Spleen (tissue), 11 donors: ENCODE results near the gene NR1H3. TPM values are rescaled to one million over a fixed set of nuclear protein-coding genes. Genes with fewer than 3 reads are reported as not detected.

Source experiments
- DNase-seq: peaks from one replicate; pipeline ENCODE4 v3.0.0-alpha.2; 2020
- H3K27ac ChIP-seq, 8 donors: fragments of 200-600 bp; sonication (generic) in 7 of 8; 1 replicate in 4 of 8; 2 replicates in 4 of 8; pipeline versions ENCODE4 v1.5.0 to v1.8.0; 2016 to 2021; ENCODE audit warnings: inconsistent platforms in 4 of 8, mild to moderate bottlenecking in 4 of 8, moderate library complexity in 1 of 8
- H3K27me3 ChIP-seq, 7 donors: fragments of 200-600 bp; sonication (generic) in 6 of 7; replicated peaks in 1 of 7; 1 replicate in 4 of 7; 2 replicates in 3 of 7; pipeline versions ENCODE4 v1.5.0 to v1.8.0; 2016 to 2021; ENCODE audit warnings: inconsistent platforms in 3 of 7, mild to moderate bottlenecking in 1 of 7
- H3K36me3 ChIP-seq, 6 donors: fragments of 200-600 bp; sonication (generic) in 5 of 6; 1 replicate in 4 of 6; 2 replicates in 2 of 6; pipeline versions ENCODE4 v1.5.0 to v1.8.0; 2016 to 2021; ENCODE audit warnings: inconsistent platforms in 2 of 6
- H3K4me1 ChIP-seq, 6 donors: fragments of 200-600 bp; sonication (generic) in 5 of 6; 1 replicate in 3 of 6; 2 replicates in 3 of 6; pipeline versions ENCODE4 v1.5.0 to v1.8.0; 2016 to 2021; ENCODE audit warnings: inconsistent platforms in 3 of 6
- H3K4me3 ChIP-seq, 8 donors: fragments of 200-600 bp; sonication (generic) in 7 of 8; 1 replicate in 4 of 8; 2 replicates in 4 of 8; pipeline versions ENCODE4 v1.5.0 to v1.8.0; 2016 to 2021; ENCODE audit warnings: inconsistent platforms in 4 of 8, mild to moderate bottlenecking in 4 of 8, moderate library complexity in 2 of 8
- H3K9me3 ChIP-seq, 8 donors: fragments of 200-600 bp; sonication (generic) in 7 of 8; 1 replicate in 4 of 8; 2 replicates in 4 of 8; pipeline versions ENCODE4 v1.5.0 to v1.8.0; 2016 to 2021; ENCODE audit warnings: inconsistent platforms in 4 of 8
- CTCF ChIP-seq, 11 experiments: fragments of 200-600 bp in 7 of 11; fragments of 450-650 bp in 4 of 11; sonication (generic) in 4 of 11; IDR thresholded peaks in 8 of 11; conservative IDR thresholded peaks in 3 of 11; 1 replicate in 7 of 11; 2 replicates in 4 of 11; pipeline versions ENCODE4 v1.4.0 to v1.8.0; 2016 to 2021; ENCODE audit warnings: antibody characterized with exemption in 11 of 11, inconsistent platforms in 4 of 11, mild to moderate bottlenecking in 1 of 11
- POLR2A ChIP-seq, 3 donors: fragments of 450-650 bp; IDR thresholded peaks; one replicate each; pipeline ENCODE4 v1.5.1; 2017; ENCODE audit warnings: antibody characterized with exemption in 3 of 3, mild to moderate bottlenecking in 1 of 3
- POLR2AphosphoS5 ChIP-seq, 3 donors: sonication (generic); formaldehyde crosslinking; IDR thresholded peaks; one replicate each; pipeline ENCODE4 v1.5.1; 2017; ENCODE audit warnings: antibody characterized with exemption in 3 of 3
- WGBS, 5 donors: extraction: QIAGEN DNeasy Blood & Tissue Kit in 3 of 5; methylation state at CpG; one replicate each; pipeline versions ENCODE4 v1.1.5 to v1.1.7; 2013 to 2018; 5-methylcytosine and 5-hydroxymethylcytosine counted together
- intact Hi-C: fragments of 100-400 bp; cut with DNase I; formaldehyde crosslinking; loops from one replicate; pipeline ENCODE4 v1.15.0; 2023; ENCODE audit warnings: low total_unique reads
- polyA plus RNA-seq, 3 donors: library from polyadenylated mRNA; stranded (reverse); fragments of 200-250 nt; gene quantifications; one replicate each; pipeline ENCODE4 v1.2.1, GENCODE V29; 2013
- total RNA-seq, 7 donors: library from RNA; depleted of rRNA in 3 of 7; stranded (reverse); fragments of >200 nt in 3 of 7; fragmentation: NEBNext Ultra II Directional in 4 of 7; extraction: Animal tissue kit (Norgen Biotek cat#: 25700) in 4 of 7; gene quantifications; one replicate each; pipeline versions ENCODE4 v1.1.0 to v1.2.1, GENCODE V29; 2016 to 2021
- donor health status: healthy with polysubstance abuse.
- donor health status: DM: no; HTN: no; CAD: no; lungs with moderate emphysema.
- donor health status: DM: no; HTN: no; CAD: no.
- donor health status: Bipolar disorder and iron deficiency.
- donor health status: healthy.
- donor health status: DM: no; HTN: no; CAD: no.
- donor health status: DM: yes; HTN: yes; CAD: no.

The NR1H3 gene
- total and polyA plus RNA-seq, 10 donors, result 59.1 to 227 (median 123) TPM

- intact Hi-C loops, result no loop called here
- TF ChIP-seq POLR2A (IDR thresholded peaks at IDR 0.05), result peak in 1 of 3 donors; percentile 60
- peak in 1 of 11 experiments; percentile 11 for TF ChIP-seq CTCF (IDR thresholded peaks at IDR 0.05 in 8 of 11, conservative IDR thresholded peaks at IDR 0.05 in 3 of 11)
- peak; percentile 90 to 93 (median 91) for TF ChIP-seq POLR2AphosphoS5 (IDR thresholded peaks at IDR 0.05)
- no peaks in the 10 kb centered on the region for H3K9me3 ChIP-seq
- peak; percentile 97 for DNase-seq
- H3K4me1 ChIP-seq, result peaks cover 14 to 53% (median 41%) of the 10 kb centered on the region in 6 donors
- H3K27me3 ChIP-seq, result no peaks in the 10 kb centered on the region
- peak overlapping the region; percentile 58 to 98 (median 69) for H3K4me3 ChIP-seq
- H3K27ac ChIP-seq, result peak overlapping the region; percentile 82 to 95 (median 92)
- peaks cover 0 to 27% (median under 1%) of the 10 kb centered on the region in 6 donors for H3K36me3 ChIP-seq
- 5 to 9% (median 8%) methylated on average over 20 of the region's 20 CpGs for WGBS, 5 donors
Observed at GRCh38 chr11:47213950-47214565, 43.7 kb upstream of the NR1H3 start.

GRCh38 chr11:47215366-47215910 is 42.4 kb upstream of the NR1H3 start:
- WGBS, 5 donors, result 2 to 9% (median 4%) methylated on average over 10 to 15 of the region's 15 CpGs
- TF ChIP-seq POLR2A (IDR thresholded peaks at IDR 0.05), result no peak
- TF ChIP-seq POLR2AphosphoS5 (IDR thresholded peaks at IDR 0.05), result no peak
- TF ChIP-seq CTCF (IDR thresholded peaks at IDR 0.05 in 8 of 11, conservative IDR thresholded peaks at IDR 0.05 in 3 of 11), result no peak
- peaks cover 19 to 67% (median 45%) of the 10 kb centered on the region in 6 donors for H3K4me1 ChIP-seq
- DNase-seq, result no peak
- H3K27ac ChIP-seq, result peak overlapping the region; percentile 58 to 95 (median 92)
- H3K9me3 ChIP-seq, result no peaks in the 10 kb centered on the region
- peaks cover 0 to 41% (median 7%) of the 10 kb centered on the region in 6 donors for H3K36me3 ChIP-seq
- intact Hi-C loops, result no loop called here
- H3K4me3 ChIP-seq, result peak overlapping the region; percentile 58 to 98 (median 69)
- H3K27me3 ChIP-seq, result no peaks in the 10 kb centered on the region

- DNase-seq, result no peak
- WGBS, 5 donors, result 13 to 19% (median 17%) methylated on average over 12 of the region's 12 CpGs
- H3K4me3 ChIP-seq, result peak overlapping the region; percentile 58 to 98 (median 69)
- H3K27ac ChIP-seq, result peak overlapping the region; percentile 36 to 95 (median 92)
- peaks cover 0 to 49% (median 7%) of the 10 kb centered on the region in 6 donors for H3K36me3 ChIP-seq
- intact Hi-C loops, result no loop called here
- H3K9me3 ChIP-seq, result no peaks in the 10 kb centered on the region
- TF ChIP-seq CTCF (IDR thresholded peaks at IDR 0.05 in 8 of 11, conservative IDR thresholded peaks at IDR 0.05 in 3 of 11) (peak in 1 of 11 experiments; percentile 18), POLR2A (IDR thresholded peaks at IDR 0.05) (no peak), POLR2AphosphoS5 (IDR thresholded peaks at IDR 0.05) (peak in 2 of 3 donors; percentile 12 to 49)
- H3K4me1 ChIP-seq, result peaks cover 20 to 75% (median 49%) of the 10 kb centered on the region in 6 donors
- H3K27me3 ChIP-seq, result no peaks in the 10 kb centered on the region
Observed at GRCh38 chr11:47216121-47216798, 41.5 kb upstream of the NR1H3 start.

GRCh38 chr11:47220401-47220821 is 37.4 kb upstream of the NR1H3 start:
- H3K27me3 ChIP-seq, result no peaks in the 10 kb centered on the region
- 56 to 65% (median 57%) methylated on average over 1 of the region's 1 CpG for WGBS, 5 donors
- H3K9me3 ChIP-seq, result no peaks in the 10 kb centered on the region
- no peak overlapping the region for H3K27ac ChIP-seq
- no peak for DNase-seq
- H3K36me3 ChIP-seq, result peaks cover 0 to 88% (median 22%) of the 10 kb centered on the region in 6 donors
- intact Hi-C loops, result no loop called here
- H3K4me3 ChIP-seq, result no peak overlapping the region
- H3K4me1 ChIP-seq, result peaks cover 16 to 71% (median 40%) of the 10 kb centered on the region in 6 donors
- TF ChIP-seq CTCF (IDR thresholded peaks at IDR 0.05 in 8 of 11, conservative IDR thresholded peaks at IDR 0.05 in 3 of 11), result no peak
